T-cell (primary cell): ENCODE data around the gene SFTPB. TPM values are rescaled to one million over a fixed set of nuclear protein-coding genes. Genes with fewer than 3 reads are reported as not detected.
"Not testable (repeated sequence)": the region's sequence is repeated elsewhere in the genome, so short reads cannot be mapped to it uniquely, and the experiment has no call there.

Source experiments
- ATAC-seq, 4 experiments: fragments of 200-7000 bp in 3 of 4; fragments of 150-1000 bp in 1 of 4; cut with Tn5 transposase; replicated peaks in 1 of 4; 1 replicate in 3 of 4; 2 replicates in 1 of 4; pipeline ENCODE4 v1.10.0; 2021; ENCODE audit warnings: moderate library complexity in 3 of 4, mild to moderate bottlenecking in 2 of 4, moderate number of reproducible peaks in 1 of 4
- CTCF ChIA-PET, 2 donors: fragments of 300-600 bp; sonication (Branson Sonifier 250); formaldehyde crosslinking; loops; one replicate each; lab custom pipeline; 2022; ENCODE audit warnings: antibody characterized with exemption in 2 of 2; lab: Charles Lee
- POLR2A ChIA-PET, 2 donors: fragments of 300-600 bp; sonication (Branson Sonifier 250); formaldehyde crosslinking; loops; one replicate each; lab custom pipeline; 2022; ENCODE audit warnings: antibody characterized with exemption in 2 of 2; lab: Charles Lee
- DNase-seq, 35 experiments: peaks; one replicate each; pipeline versions ENCODE4 v3.0.0 to v3.0.0-alpha.2; 2013 to 2023
- H3K27ac ChIP-seq: one replicate; pipeline ENCODE4 v1.5.1; 2013; ENCODE audit warnings: low read length
- H3K27me3 ChIP-seq, 2 experiments: replicated peaks in 1 of 2; 1 replicate in 1 of 2; 2 replicates in 1 of 2; pipeline versions ENCODE4 v1.6.1 to v1.7.0; 2013; ENCODE audit warnings: low read length in 1 of 2, mixed read lengths in 1 of 2; ENCODE audit not compliant: control insufficient read depth in 2 of 2, insufficient read depth in 2 of 2; ENCODE audit errors: extremely low read depth in 1 of 2
- H3K36me3 ChIP-seq, 2 donors: 1 replicate in 1 of 2; 2 replicates in 1 of 2; pipeline versions ENCODE4 v1.6.1 to v1.7.0; 2013; ENCODE audit warnings: low read length in 1 of 2; ENCODE audit not compliant: control insufficient read depth in 2 of 2, insufficient read depth in 1 of 2; ENCODE audit errors: extremely low read depth in 1 of 2
- H3K4me1 ChIP-seq, 2 experiments: 1 replicate in 1 of 2; 2 replicates in 1 of 2; pipeline versions ENCODE4 v1.6.1 to v1.7.0; 2013; ENCODE audit warnings: low read length in 2 of 2, mixed read lengths in 1 of 2; ENCODE audit not compliant: insufficient read depth in 2 of 2, control insufficient read depth in 1 of 2; ENCODE audit errors: extremely low read depth in 1 of 2
- H3K4me3 ChIP-seq, 2 donors: 1 replicate in 1 of 2; 2 replicates in 1 of 2; pipeline versions ENCODE4 v1.5.1 to v1.7.0; 2013; ENCODE audit warnings: mild to moderate bottlenecking in 2 of 2, low read length in 1 of 2, moderate library complexity in 1 of 2; ENCODE audit not compliant: control insufficient read depth in 1 of 2; ENCODE audit errors: extremely low read depth in 1 of 2
- H3K9me3 ChIP-seq: 2 replicates; pipeline ENCODE4 v1.7.0; 2013
- H3K27ac Mint-ChIP-seq, 2 donors: one replicate each; pipeline ENCODE4 v1.8.0; 2020 to 2021; ENCODE audit warnings: mild to moderate bottlenecking in 2 of 2, mixed read lengths in 2 of 2
- H3K27me3 Mint-ChIP-seq, 2 donors: one replicate each; pipeline ENCODE4 v1.8.0; 2021 to 2022; ENCODE audit warnings: mixed read lengths in 2 of 2
- H3K36me3 Mint-ChIP-seq: one replicate; pipeline ENCODE4 v1.8.0; 2021; ENCODE audit warnings: mixed read lengths
- H3K4me1 Mint-ChIP-seq, 3 donors: one replicate each; pipeline ENCODE4 v1.8.0; 2020 to 2022; ENCODE audit warnings: mixed read lengths in 3 of 3, mild to moderate bottlenecking in 1 of 3
- H3K4me3 Mint-ChIP-seq, 3 donors: one replicate each; pipeline ENCODE4 v1.8.0; 2020 to 2022; ENCODE audit warnings: mild to moderate bottlenecking in 3 of 3, mixed read lengths in 3 of 3, moderate library complexity in 3 of 3
- H3K9me3 Mint-ChIP-seq, 3 donors: one replicate each; pipeline ENCODE4 v1.8.0; 2020 to 2022; ENCODE audit warnings: mixed read lengths in 3 of 3
- WGBS: methylation state at CpG from one replicate; pipeline ENCODE4 v1.1.5; 2013; ENCODE audit warnings: missing lambda C conversion rate; ENCODE audit not compliant: insufficient coverage; 5-methylcytosine and 5-hydroxymethylcytosine counted together
- total RNA-seq, 35 experiments: library from RNA in 6 of 35; stranded (reverse) in 6 of 35; fragments of 120-200 nt in 1 of 35; gene quantifications; one replicate each; pipeline versions ENCODE4 v1.2.1 to v1.2.4 and lab custom pipeline; 2013 to 2026

The SFTPB gene
- total RNA-seq, 5 donors from 2014 or later (not counting 1 experiment from before 2014, with no cell fraction given): 11.6 to 18.6 (median 16.0) TPM; not detected in 2

DNA sequence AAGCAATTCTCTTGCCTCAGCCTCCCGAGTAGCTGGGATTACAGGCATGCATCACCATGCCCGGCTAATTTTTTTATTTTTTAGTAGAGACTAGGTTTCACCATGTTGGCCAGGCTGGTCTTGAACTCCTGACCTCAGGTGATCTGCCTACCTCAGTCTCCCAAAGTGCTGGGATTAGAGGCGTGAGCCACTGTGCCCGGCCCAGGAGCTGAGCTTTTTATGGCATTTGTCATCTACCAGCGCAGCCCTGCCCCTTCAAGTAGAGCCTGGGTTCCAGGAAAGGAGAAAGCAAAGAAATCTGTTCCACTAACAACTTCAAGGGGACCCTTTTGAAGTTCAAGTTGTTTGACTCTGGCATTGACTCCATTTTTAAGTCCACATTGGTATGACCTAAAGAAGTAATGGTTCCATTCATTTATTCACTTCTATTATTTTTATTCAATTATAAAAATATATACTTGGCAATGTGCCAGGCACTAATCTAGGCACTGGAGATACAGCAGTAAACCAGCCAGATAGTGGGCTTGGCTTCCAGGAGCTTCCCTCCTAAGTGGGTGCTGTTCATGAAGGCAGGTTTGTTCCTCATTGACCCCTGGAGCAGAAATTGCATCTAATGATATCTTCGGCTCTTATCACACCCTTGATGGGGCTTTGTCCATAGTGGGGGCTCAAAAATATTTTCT, 8.0 kb upstream of the SFTPB start:
- ChIA-PET POLR2A (interaction anchor here in 1 of 2 donors (0.7 kb wide), 1 partner anchor 265 kb away, joined by 3 read pairs; no protein-coding TSS in a partner anchor), CTCF (interaction anchor here in 1 of 2 donors (0.7 kb wide), 1 partner anchor 53 kb away, joined by 6 read pairs; no protein-coding TSS in a partner anchor)
- Mint-ChIP-seq H3K4me3 (no peak overlapping the region), H3K36me3 (no peaks in the 10 kb centered on the region), H3K27ac (no peak overlapping the region), H3K9me3 (no peaks in the 10 kb centered on the region), H3K4me1 (peaks cover 7 to 9% (median 8%) of the 10 kb centered on the region in 3 donors), H3K27me3 (peaks cover 3 to 4% of the 10 kb centered on the region in 2 donors)
- Histone ChIP-seq H3K4me3 (no peak overlapping the region), H3K4me1 (peaks cover 0 to 13% of the 10 kb centered on the region in 2 experiments), H3K9me3 (no peaks in the 10 kb centered on the region), H3K36me3 (no peaks in the 10 kb centered on the region), H3K27ac (no peak overlapping the region), H3K27me3 (peaks cover 0 to 17% of the 10 kb centered on the region in 2 experiments)
- ATAC-seq: no peak
- DNase-seq: peak in 1 of 35 experiments; percentile 10
- 69% methylated on average over 2 of the region's 6 CpGs for WGBS

GRCh38 chr2:85675427-85675826, 7.4 kb upstream of the SFTPB start:
- Mint-ChIP-seq H3K4me3 (no peak overlapping the region), H3K4me1 (peaks cover 7 to 9% (median 8%) of the 10 kb centered on the region in 3 donors), H3K9me3 (no peaks in the 10 kb centered on the region), H3K27ac (no peak overlapping the region), H3K27me3 (peaks cover 3 to 4% of the 10 kb centered on the region in 2 donors), H3K36me3 (no peaks in the 10 kb centered on the region)
- ChIA-PET POLR2A (interaction anchor here in 1 of 2 donors (0.7 kb wide), 1 partner anchor 265 kb away, joined by 3 read pairs; no protein-coding TSS in a partner anchor), CTCF (interaction anchor here (0.6 to 0.7 kb wide), 4 partner anchors 29 to 122 kb away, joined by 3 to 6 read pairs (median 6); no protein-coding TSS in a partner anchor)
- H3K36me3 ChIP-seq: no peaks in the 10 kb centered on the region
- no peak for DNase-seq
- 90% methylated on average over 5 of the region's 6 CpGs for WGBS
- peaks cover 0 to 13% of the 10 kb centered on the region in 2 experiments for H3K27me3 ChIP-seq
- no peak for ATAC-seq
- H3K9me3 ChIP-seq: no peaks in the 10 kb centered on the region
- no peak overlapping the region for H3K4me3 ChIP-seq
- H3K27ac ChIP-seq: no peak overlapping the region
- peaks cover 0 to 11% of the 10 kb centered on the region in 2 experiments for H3K4me1 ChIP-seq

- no peaks in the 10 kb centered on the region for H3K9me3 Mint-ChIP-seq
Observed at GRCh38 chr2:85674417-85674816, 6.4 kb upstream of the SFTPB start.

GRCh38 chr2:85673716-85674375, 5.8 kb upstream of the SFTPB start:
- H3K4me1 ChIP-seq: peaks cover 0 to 1% of the 10 kb centered on the region in 2 experiments

More at GRCh38 chr2:85674417-85674816, 6.4 kb upstream of the SFTPB start:
- Histone ChIP-seq H3K36me3 (no peaks in the 10 kb centered on the region), H3K4me1 (peaks cover 0 to 7% of the 10 kb centered on the region in 2 experiments), H3K4me3 (no peak overlapping the region), H3K27ac (no peak overlapping the region), H3K9me3 (no peaks in the 10 kb centered on the region), H3K27me3 (peaks cover 0 to 10% of the 10 kb centered on the region in 2 experiments)
- Mint-ChIP-seq H3K4me3 (no peak overlapping the region), H3K4me1 (peaks cover 7 to 8% (median 7%) of the 10 kb centered on the region in 3 donors), H3K27ac (no peak overlapping the region), H3K27me3 (peaks cover 0 to 4% of the 10 kb centered on the region in 2 donors), H3K36me3 (no peaks in the 10 kb centered on the region)
- CTCF ChIA-PET: no interaction called here
- no peak for DNase-seq
- POLR2A ChIA-PET: no interaction called here
- ATAC-seq: no peak
- WGBS: no CpG with 5 or more reads among the region's 2 CpGs

DNA sequence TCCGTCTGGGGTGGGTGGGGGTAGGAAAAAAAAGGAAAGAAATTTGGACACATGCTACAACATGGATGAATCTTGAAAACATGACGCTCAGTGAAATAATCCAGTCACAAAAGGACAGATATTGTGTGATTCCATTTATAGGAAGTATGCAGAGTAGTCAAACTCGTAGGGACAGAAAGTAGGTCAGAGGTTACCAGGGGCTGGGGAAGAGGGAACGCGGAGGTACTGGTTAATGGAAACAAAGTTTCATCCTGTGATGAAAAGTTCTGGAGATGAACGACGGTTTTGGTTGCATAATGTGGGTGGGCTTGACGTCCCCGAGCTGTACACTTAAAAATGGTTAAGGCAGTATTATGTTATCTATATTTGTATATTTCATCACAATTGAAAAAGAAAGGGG, 4.5 kb upstream of the SFTPB start:
- Histone ChIP-seq H3K27ac (no peak overlapping the region), H3K4me1 (no peaks in the 10 kb centered on the region), H3K36me3 (no peaks in the 10 kb centered on the region), H3K4me3 (no peak overlapping the region), H3K9me3 (no peaks in the 10 kb centered on the region), H3K27me3 (peaks cover 0 to 13% of the 10 kb centered on the region in 2 experiments)
- ChIA-PET POLR2A (no interaction called here), CTCF (no interaction called here)
- peaks cover 0 to 2% of the 10 kb centered on the region in 2 donors for H3K27me3 Mint-ChIP-seq
- no peak overlapping the region for H3K4me3 Mint-ChIP-seq
- 79% methylated on average over 5 of the region's 9 CpGs for WGBS
- no peaks in the 10 kb centered on the region for H3K36me3 Mint-ChIP-seq
- H3K9me3 Mint-ChIP-seq: no peaks in the 10 kb centered on the region
- ATAC-seq (no peak), DNase-seq (no peak)
- H3K4me1 Mint-ChIP-seq: no peaks in the 10 kb centered on the region
- no peak overlapping the region for H3K27ac Mint-ChIP-seq

More at GRCh38 chr2:85673716-85674375, 5.8 kb upstream of the SFTPB start:
- no peaks in the 10 kb centered on the region for H3K36me3 Mint-ChIP-seq
- WGBS: 80% methylated on average over 8 of the region's 11 CpGs
- Histone ChIP-seq H3K9me3 (no peaks in the 10 kb centered on the region), H3K27me3 (peaks cover 0 to 5% of the 10 kb centered on the region in 2 experiments), H3K36me3 (no peaks in the 10 kb centered on the region), H3K4me3 (no peak overlapping the region), H3K27ac (no peak overlapping the region)
- H3K27ac Mint-ChIP-seq: no peak overlapping the region
- CTCF ChIA-PET: no interaction called here
- peaks cover 2 to 8% (median 2%) of the 10 kb centered on the region in 3 donors for H3K4me1 Mint-ChIP-seq
- ATAC-seq: no peak
- POLR2A ChIA-PET: no interaction called here
- no peak overlapping the region for H3K4me3 Mint-ChIP-seq
- no peak for DNase-seq
- H3K9me3 Mint-ChIP-seq: no peaks in the 10 kb centered on the region
- peaks cover 0 to 4% of the 10 kb centered on the region in 2 donors for H3K27me3 Mint-ChIP-seq

GRCh38 chr2:85670416-85670815, 2.4 kb upstream of the SFTPB start:
- H3K4me3 ChIP-seq, H3K4me1 Mint-ChIP-seq, H3K9me3 ChIP-seq, H3K27me3 Mint-ChIP-seq, H3K9me3 Mint-ChIP-seq, H3K27ac ChIP-seq, ATAC-seq, CTCF ChIA-PET, DNase-seq, H3K4me3 Mint-ChIP-seq, H3K27ac Mint-ChIP-seq, H3K4me1 ChIP-seq, POLR2A ChIA-PET, H3K36me3 Mint-ChIP-seq, H3K36me3 ChIP-seq: not testable (repeated sequence)
- WGBS: 92% methylated on average over 5 of the region's 13 CpGs
- H3K27me3 ChIP-seq: peaks cover 0 to 24% of the 10 kb centered on the region in 2 experiments
